Karpas-422 (cell line): ENCODE data around the gene CFC1B. TPM values are rescaled to one million over a fixed set of nuclear protein-coding genes. Genes with fewer than 3 reads are reported as not detected.
"Not testable (repeated sequence)": the region's sequence is repeated elsewhere in the genome, so short reads cannot be mapped to it uniquely, and the experiment has no call there.

Experiments
- DNase-seq: peaks from one replicate; pipeline ENCODE4 v3.0.0-alpha.2; 2015
- H2AFZ ChIP-seq: fragments of 200-600 bp; sonication (generic); 2 replicates; pipeline ENCODE4 v1.6.1; 2014; ENCODE audit warnings: antibody characterized with exemption, low read length, mixed read lengths
- H3K27ac ChIP-seq: fragments of 200-600 bp; sonication (generic); 2 replicates; pipeline ENCODE4 v1.5.1; 2014; ENCODE audit warnings: mild to moderate bottlenecking, low read length, moderate library complexity
- H3K27me3 ChIP-seq: fragments of 200-600 bp; sonication (generic); 2 replicates; pipeline ENCODE4 v1.6.1; 2014; ENCODE audit warnings: low read length, mixed read lengths
- H3K36me3 ChIP-seq: fragments of 200-600 bp; sonication (generic); 2 replicates; pipeline ENCODE4 v1.6.1; 2014; ENCODE audit warnings: low read length, mixed read lengths; ENCODE audit not compliant: insufficient read depth
- H3K4me1 ChIP-seq: fragments of 200-600 bp; sonication (generic); 2 replicates; pipeline ENCODE4 v1.6.1; 2014; ENCODE audit warnings: mild to moderate bottlenecking, low read length, mixed read lengths
- H3K4me2 ChIP-seq: fragments of 200-600 bp; sonication (generic); 2 replicates; pipeline ENCODE4 v1.6.1; 2014; ENCODE audit warnings: low read length, low read depth, mild to moderate bottlenecking; ENCODE audit not compliant: poor library complexity, severe bottlenecking
- H3K4me3 ChIP-seq: fragments of 200-600 bp; sonication (generic); 2 replicates; pipeline ENCODE4 v1.5.1; 2014; ENCODE audit warnings: mild to moderate bottlenecking, antibody characterized with exemption, low read length, mixed read lengths
- H3K79me2 ChIP-seq: fragments of 200-600 bp; sonication (generic); 2 replicates; pipeline ENCODE4 v1.6.1; 2014; ENCODE audit warnings: mild to moderate bottlenecking, low read length, mixed read lengths
- H3K9ac ChIP-seq: fragments of 200-600 bp; sonication (generic); 2 replicates; pipeline ENCODE4 v1.6.0; 2014; ENCODE audit warnings: low read length
- H3K9me2 ChIP-seq: fragments of 200-600 bp; sonication (generic), shearing (Covaris generic); replicated peaks from 2 replicates; pipeline ENCODE4 v1.6.0; 2014; ENCODE audit warnings: mild to moderate bottlenecking, low read length, moderate library complexity; ENCODE audit not compliant: insufficient read depth
- H3K9me3 ChIP-seq: fragments of 300-700, 200-600 bp; sonication (generic); 2 replicates; pipeline ENCODE4 v1.6.1; 2014; ENCODE audit warnings: low read length, mixed read lengths
- H4K20me1 ChIP-seq: fragments of 200-600 bp; sonication (generic); 2 replicates; pipeline ENCODE4 v1.6.1; 2014; ENCODE audit warnings: mild to moderate bottlenecking, antibody characterized with exemption, low read length, low read depth; ENCODE audit not compliant: insufficient read depth
- total RNA-seq: library from RNA; depleted of rRNA; stranded (reverse); fragments of >200 nt; shearing (Covaris generic); gene quantifications from 2 replicates; pipeline ENCODE4 v1.2.3, GENCODE V29; 2014; ENCODE audit warnings: low replicate concordance

Gene CFC1B
- total RNA-seq, 1 experiment from 2014 or later: not detected

GRCh38 chr2:130548418-130548817, 27.4 kb downstream of the CFC1B start:
- H4K20me1 ChIP-seq, H3K27me3 ChIP-seq, H3K9ac ChIP-seq, H3K79me2 ChIP-seq, H3K36me3 ChIP-seq, H3K4me3 ChIP-seq, H3K9me3 ChIP-seq, DNase-seq, H3K27ac ChIP-seq, H3K4me1 ChIP-seq, H2AFZ ChIP-seq, H3K4me2 ChIP-seq, H3K9me2 ChIP-seq: not testable (repeated sequence)

- not testable (repeated sequence) for H3K79me2 ChIP-seq, H3K4me3 ChIP-seq, H4K20me1 ChIP-seq, H3K9ac ChIP-seq, H2AFZ ChIP-seq, H3K27me3 ChIP-seq, H3K27ac ChIP-seq, DNase-seq, H3K9me3 ChIP-seq, H3K36me3 ChIP-seq, H3K4me2 ChIP-seq, H3K4me1 ChIP-seq, H3K9me2 ChIP-seq
Observed at GRCh38 chr2:130549475-130549874, 28.5 kb downstream of the CFC1B start.

- H3K27me3 ChIP-seq, H3K36me3 ChIP-seq, H2AFZ ChIP-seq, H3K9me2 ChIP-seq, H4K20me1 ChIP-seq, H3K4me2 ChIP-seq, H3K9me3 ChIP-seq, H3K9ac ChIP-seq, H3K27ac ChIP-seq, H3K4me3 ChIP-seq, H3K4me1 ChIP-seq, DNase-seq, H3K79me2 ChIP-seq: not testable (repeated sequence)
Observed at GRCh38 chr2:130554178-130554577, 33.2 kb downstream of the CFC1B start.

GRCh38 chr2:130556441-130556840, 35.4 kb downstream of the CFC1B start:
- H3K36me3 ChIP-seq, H2AFZ ChIP-seq, H4K20me1 ChIP-seq, H3K9me3 ChIP-seq, H3K27me3 ChIP-seq, H3K4me3 ChIP-seq, DNase-seq, H3K4me2 ChIP-seq, H3K9ac ChIP-seq, H3K4me1 ChIP-seq, H3K79me2 ChIP-seq, H3K9me2 ChIP-seq, H3K27ac ChIP-seq: not testable (repeated sequence)

GRCh38 chr2:130566165-130566564, 45.1 kb downstream of the CFC1B start:
- H3K9ac ChIP-seq, H3K4me3 ChIP-seq, DNase-seq, H4K20me1 ChIP-seq, H3K79me2 ChIP-seq, H3K9me2 ChIP-seq, H3K4me2 ChIP-seq, H2AFZ ChIP-seq, H3K36me3 ChIP-seq, H3K27me3 ChIP-seq, H3K9me3 ChIP-seq, H3K27ac ChIP-seq, H3K4me1 ChIP-seq: not testable (repeated sequence)

- H3K4me1 ChIP-seq, H3K27ac ChIP-seq, DNase-seq, H3K9me3 ChIP-seq, H3K9ac ChIP-seq, H3K79me2 ChIP-seq, H3K4me2 ChIP-seq, H2AFZ ChIP-seq, H3K9me2 ChIP-seq, H3K27me3 ChIP-seq, H3K36me3 ChIP-seq, H4K20me1 ChIP-seq, H3K4me3 ChIP-seq: not testable (repeated sequence)
Observed at GRCh38 chr2:130571929-130572328, 50.9 kb downstream of the CFC1B start.

GRCh38 chr2:130574230-130574629, 53.2 kb downstream of the CFC1B start:
- H3K4me2 ChIP-seq, H2AFZ ChIP-seq, H3K9me3 ChIP-seq, H3K4me3 ChIP-seq, H4K20me1 ChIP-seq, H3K36me3 ChIP-seq, H3K27ac ChIP-seq, DNase-seq, H3K79me2 ChIP-seq, H3K9ac ChIP-seq, H3K9me2 ChIP-seq, H3K27me3 ChIP-seq, H3K4me1 ChIP-seq: not testable (repeated sequence)

GRCh38 chr2:130576209-130576784, 55.3 kb downstream of the CFC1B start:
- not testable (repeated sequence) for H2AFZ ChIP-seq, H3K9ac ChIP-seq

GRCh38 chr2:130577559-130577958, 56.5 kb downstream of the CFC1B start:
- H3K27ac ChIP-seq, H2AFZ ChIP-seq, DNase-seq, H3K4me3 ChIP-seq, H3K4me2 ChIP-seq, H3K36me3 ChIP-seq, H3K27me3 ChIP-seq, H3K9me3 ChIP-seq, H3K4me1 ChIP-seq, H3K9ac ChIP-seq, H3K79me2 ChIP-seq, H4K20me1 ChIP-seq, H3K9me2 ChIP-seq: not testable (repeated sequence)

More at GRCh38 chr2:130576209-130576784, 55.3 kb downstream of the CFC1B start:
- not testable (repeated sequence) for H3K27ac ChIP-seq, H4K20me1 ChIP-seq, H3K4me1 ChIP-seq, H3K4me2 ChIP-seq, H3K36me3 ChIP-seq, H3K27me3 ChIP-seq, DNase-seq, H3K4me3 ChIP-seq, H3K9me3 ChIP-seq, H3K79me2 ChIP-seq, H3K9me2 ChIP-seq
